Right atrium auricular region (tissue), 2 donors: ENCODE measurements around the gene TLE4. TPM values are rescaled to one million over a fixed set of nuclear protein-coding genes. Genes with fewer than 3 reads are reported as not detected.

Experiments
- DNase-seq: peaks from one replicate; pipeline ENCODE4 v3.0.0-alpha.2; 2019; ENCODE audit warnings: low spot score
- H3K27ac ChIP-seq, 2 donors: fragments of 200-600 bp; sonication (generic); 1 replicate in 1 of 2; 2 replicates in 1 of 2; pipeline ENCODE4 v1.5.1; 2016 to 2019
- H3K27me3 ChIP-seq, 2 donors: fragments of 200-600 bp; sonication (generic); one replicate each; pipeline versions ENCODE4 v1.5.1 to v1.6.0; 2017 to 2019
- H3K36me3 ChIP-seq: fragments of 200-600 bp; sonication (generic); one replicate; pipeline ENCODE4 v1.5.1; 2016
- H3K4me1 ChIP-seq, 2 donors: fragments of 200-600 bp; sonication (generic); one replicate each; pipeline versions ENCODE4 v1.5.1 to v1.6.0; 2017 to 2019
- H3K4me3 ChIP-seq, 2 donors: fragments of 200-600 bp; sonication (generic); 1 replicate in 1 of 2; 2 replicates in 1 of 2; pipeline ENCODE4 v1.5.1; 2017 to 2019; ENCODE audit warnings: mild to moderate bottlenecking in 1 of 2, moderate library complexity in 1 of 2
- H3K9me3 ChIP-seq, 2 donors: fragments of 200-600 bp; sonication (generic); one replicate each; pipeline ENCODE4 v1.5.1; 2019
- total RNA-seq, 2 donors: library from RNA; depleted of rRNA; stranded (reverse); fragments of >200 nt; gene quantifications; one replicate each; pipeline ENCODE4 v1.1.0, GENCODE V29; 2016
- TF ChIP-seq, protein P1 (sequence below), 2 donors: fragments of 200-600 bp; sonication (generic); IDR thresholded peaks; one replicate each; pipeline ENCODE4 v1.5.1; 2019; ENCODE audit warnings: antibody characterized with exemption in 2 of 2

TLE4 gene
- total RNA-seq, 2 donors from 2014 or later = 18.9 to 26.1 TPM

- Histone ChIP-seq H3K4me3 (no peak overlapping the region), H3K27me3 (no peaks in the 10 kb centered on the region), H3K27ac (peak overlapping the region in 1 of 2 donors; percentile 36), H3K9me3 (no peaks in the 10 kb centered on the region), H3K4me1 (peaks cover 0 to 26% of the 10 kb centered on the region in 2 donors), H3K36me3 (no peaks in the 10 kb centered on the region)
- no peak for DNase-seq
- TF ChIP-seq, protein P1, sequence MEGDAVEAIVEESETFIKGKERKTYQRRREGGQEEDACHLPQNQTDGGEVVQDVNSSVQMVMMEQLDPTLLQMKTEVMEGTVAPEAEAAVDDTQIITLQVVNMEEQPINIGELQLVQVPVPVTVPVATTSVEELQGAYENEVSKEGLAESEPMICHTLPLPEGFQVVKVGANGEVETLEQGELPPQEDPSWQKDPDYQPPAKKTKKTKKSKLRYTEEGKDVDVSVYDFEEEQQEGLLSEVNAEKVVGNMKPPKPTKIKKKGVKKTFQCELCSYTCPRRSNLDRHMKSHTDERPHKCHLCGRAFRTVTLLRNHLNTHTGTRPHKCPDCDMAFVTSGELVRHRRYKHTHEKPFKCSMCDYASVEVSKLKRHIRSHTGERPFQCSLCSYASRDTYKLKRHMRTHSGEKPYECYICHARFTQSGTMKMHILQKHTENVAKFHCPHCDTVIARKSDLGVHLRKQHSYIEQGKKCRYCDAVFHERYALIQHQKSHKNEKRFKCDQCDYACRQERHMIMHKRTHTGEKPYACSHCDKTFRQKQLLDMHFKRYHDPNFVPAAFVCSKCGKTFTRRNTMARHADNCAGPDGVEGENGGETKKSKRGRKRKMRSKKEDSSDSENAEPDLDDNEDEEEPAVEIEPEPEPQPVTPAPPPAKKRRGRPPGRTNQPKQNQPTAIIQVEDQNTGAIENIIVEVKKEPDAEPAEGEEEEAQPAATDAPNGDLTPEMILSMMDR (IDR thresholded peaks at IDR 0.05) = no peak
Observed at GRCh38 chr9:79616971-79617370, 45.2 kb downstream of the TLE4 start.

DNA sequence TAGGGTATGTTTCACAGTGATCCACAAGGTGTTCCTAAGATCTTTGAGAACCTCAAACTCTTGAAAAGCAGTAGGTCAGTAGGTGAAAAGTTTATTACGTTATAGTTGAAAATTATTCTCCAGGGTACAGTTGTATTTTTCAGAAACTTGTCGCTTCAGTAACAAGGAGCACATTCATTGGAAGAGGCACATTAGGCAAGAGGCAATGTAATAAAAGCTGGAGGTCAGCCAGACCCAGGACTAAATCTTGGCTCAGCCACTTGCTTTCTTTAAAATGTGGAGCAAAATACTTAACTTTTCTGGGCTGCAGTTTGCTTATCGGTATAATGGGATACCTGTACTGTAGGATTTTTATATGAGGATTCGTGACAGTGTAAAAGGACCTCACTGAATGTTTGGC lies 45.6 kb downstream of the TLE4 start:
- H3K27ac ChIP-seq = no peak overlapping the region
- H3K4me1 ChIP-seq = peaks cover 0 to 21% of the 10 kb centered on the region in 2 donors
- H3K36me3 ChIP-seq = no peaks in the 10 kb centered on the region
- TF ChIP-seq, protein P1 (IDR thresholded peaks at IDR 0.05) = no peak
- H3K9me3 ChIP-seq = no peaks in the 10 kb centered on the region
- H3K4me3 ChIP-seq = no peak overlapping the region
- peak; percentile 69 for DNase-seq
- no peaks in the 10 kb centered on the region for H3K27me3 ChIP-seq

DNA sequence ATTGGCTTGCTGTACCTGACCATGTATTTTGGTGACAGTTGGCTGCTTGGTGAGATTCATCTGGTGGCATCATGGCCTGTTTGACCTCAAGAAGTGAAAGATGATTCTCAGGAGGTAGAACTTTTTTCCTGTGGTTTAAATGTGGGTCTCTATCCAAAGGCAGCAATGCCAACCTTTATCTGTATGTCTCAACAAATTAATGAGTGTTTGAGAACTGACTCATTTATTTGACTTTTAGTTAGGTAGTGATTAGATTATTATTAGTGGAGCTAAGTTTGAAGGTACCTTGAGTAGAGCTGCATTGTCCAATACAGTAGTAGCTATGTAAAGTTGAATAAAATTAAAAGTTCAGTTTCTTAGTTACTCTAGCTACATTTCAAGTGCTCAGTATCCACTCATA lies 48.2 kb downstream of the TLE4 start:
- Histone ChIP-seq H3K27me3 (no peaks in the 10 kb centered on the region), H3K4me3 (no peak overlapping the region), H3K36me3 (no peaks in the 10 kb centered on the region), H3K27ac (no peak overlapping the region), H3K9me3 (no peaks in the 10 kb centered on the region), H3K4me1 (peaks cover 0 to 22% of the 10 kb centered on the region in 2 donors)
- TF ChIP-seq, protein P1 (IDR thresholded peaks at IDR 0.05) = no peak
- DNase-seq = no peak

DNA sequence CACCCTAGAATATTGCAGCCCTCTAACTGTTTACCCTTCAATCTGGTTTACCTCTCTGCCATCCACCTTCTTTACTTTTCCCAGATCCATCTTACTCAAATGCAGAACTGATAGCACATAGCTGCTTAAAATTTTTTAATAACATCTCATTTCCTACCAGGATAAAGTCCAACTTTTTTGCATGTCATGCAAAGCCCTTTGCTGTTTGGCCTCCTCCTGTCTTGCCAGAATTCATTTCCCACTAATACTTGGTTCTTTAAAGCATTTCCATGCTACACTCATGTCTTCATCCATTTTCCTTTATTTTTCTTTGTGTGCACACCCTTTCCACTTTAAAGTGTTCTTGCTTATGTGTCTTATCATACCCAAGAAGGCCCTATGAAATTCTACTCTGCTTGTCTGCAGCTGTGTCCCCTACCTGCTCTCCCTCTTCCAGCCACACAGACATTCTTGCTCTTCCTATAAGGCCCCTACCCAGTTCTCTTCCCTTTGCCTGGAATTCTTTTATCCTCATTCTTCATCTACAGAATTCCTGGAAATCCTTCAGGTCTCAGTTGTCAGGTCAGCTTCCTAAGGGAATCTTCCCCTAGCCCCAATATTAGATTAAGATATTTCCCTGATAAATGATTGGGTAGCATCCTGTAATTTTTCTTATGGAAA lies 50.3 kb downstream of the TLE4 start:
- DNase-seq = no peak
- Histone ChIP-seq H3K4me1 (peaks cover 0 to 18% of the 10 kb centered on the region in 2 donors), H3K4me3 (no peak overlapping the region), H3K36me3 (no peaks in the 10 kb centered on the region), H3K27ac (no peak overlapping the region), H3K27me3 (no peaks in the 10 kb centered on the region), H3K9me3 (no peaks in the 10 kb centered on the region)
- TF ChIP-seq, protein P1 (IDR thresholded peaks at IDR 0.05) = no peak

- Histone ChIP-seq H3K27ac (no peak overlapping the region), H3K4me1 (peaks cover 0 to 9% of the 10 kb centered on the region in 2 donors), H3K4me3 (no peak overlapping the region), H3K9me3 (no peaks in the 10 kb centered on the region), H3K36me3 (no peaks in the 10 kb centered on the region), H3K27me3 (no peaks in the 10 kb centered on the region)
- TF ChIP-seq, protein P1 (IDR thresholded peaks at IDR 0.05) = no peak
- peak; percentile 68 for DNase-seq
Observed at GRCh38 chr9:79623799-79624721, 52.3 kb downstream of the TLE4 start.
